Stimulated activated CD8-positive, alpha-beta memory T cell treated with anti-CD3 and anti-CD28 coated beads, Interleukin-15, amount 100 ng/mL, for 1 hour (primary cell): ENCODE results near the gene FOCAD.
"Not testable (repeated sequence)": the region's sequence is repeated elsewhere in the genome, so short reads cannot be mapped to it uniquely, and the experiment has no call there.

ENCODE experiments used
- DNase-seq: peaks from one replicate; pipeline ENCODE4 v3.0.0-alpha.2; 2020; ENCODE audit warnings: low read depth

FOCAD gene

GRCh38 chr9:20684035-20684874 is at the start of gene FOCAD:
Gene FOCAD, plus strand, starts transcription at chr9:20684259. Its CDS starts 31,095 bp downstream, at chr9:20715354.
- DNase-seq: peak; percentile 84

- DNase-seq: no peak
These were observed 49.2 kb upstream of the FOCAD start for GRCh38 chr9:20634895-20635294.

- no peak for DNase-seq
These were observed 47.1 kb upstream of the FOCAD start for GRCh38 chr9:20636888-20637440.

GRCh38 chr9:20640331-20641187 is 43.5 kb upstream of the FOCAD start:
- peak; percentile 56 for DNase-seq

GRCh38 chr9:20642045-20642444 is 42.0 kb upstream of the FOCAD start:
- DNase-seq: no peak

GRCh38 chr9:20643660-20644059 is 40.4 kb upstream of the FOCAD start:
- no peak for DNase-seq

GRCh38 chr9:20646656-20647055 is 37.4 kb upstream of the FOCAD start:
- no peak for DNase-seq

GRCh38 chr9:20649381-20649780 is 34.7 kb upstream of the FOCAD start:
- no peak for DNase-seq

- DNase-seq: no peak
These were observed 33.7 kb upstream of the FOCAD start for GRCh38 chr9:20650313-20650712.

- no peak for DNase-seq
These were observed 33.2 kb upstream of the FOCAD start for GRCh38 chr9:20650750-20651299.

GRCh38 chr9:20651939-20652338 is 32.1 kb upstream of the FOCAD start:
- DNase-seq: no peak

- DNase-seq: not testable (repeated sequence)
These were observed 25.8 kb upstream of the FOCAD start for GRCh38 chr9:20658246-20658667.

- no peak for DNase-seq
These were observed 25.2 kb upstream of the FOCAD start for GRCh38 chr9:20658677-20659473.

- no peak for DNase-seq
These were observed 24.5 kb upstream of the FOCAD start for GRCh38 chr9:20659474-20659967.

GRCh38 chr9:20662156-20662555 is 21.9 kb upstream of the FOCAD start:
- DNase-seq: no peak

- DNase-seq: no peak
These were observed 20.9 kb upstream of the FOCAD start for GRCh38 chr9:20663133-20663532.

- no peak for DNase-seq
These were observed 19.6 kb upstream of the FOCAD start for GRCh38 chr9:20664501-20664900.

- DNase-seq: no peak
These were observed 13.7 kb upstream of the FOCAD start for GRCh38 chr9:20670395-20670794.

- no peak for DNase-seq
These were observed 12.4 kb upstream of the FOCAD start for GRCh38 chr9:20671635-20672034.

GRCh38 chr9:20673537-20673936 is 10.5 kb upstream of the FOCAD start:
- DNase-seq: not testable (repeated sequence)

GRCh38 chr9:20681467-20681866 is 2.6 kb upstream of the FOCAD start:
- DNase-seq: no peak
